WTC11 (cell line): ENCODE data around the gene TMEM183A. TPM values are rescaled to one million over a fixed set of nuclear protein-coding genes. Genes with fewer than 3 reads are reported as not detected.
A peak's percentile ranks its signal among the peaks of the same experiment; 100 is the strongest.

Experiments
- ATAC-seq: fragments of 200-7000 bp; cut with Tn5 transposase; 2 replicates; pipeline ENCODE4 v1.10.0; 2021; ENCODE audit warnings: mild to moderate bottlenecking, moderate library complexity
- CTCF ChIA-PET: fragments of 300-600 bp; sonication (Branson Sonifier 250); formaldehyde crosslinking; loops from one replicate; lab custom pipeline; 2021; ENCODE audit warnings: antibody characterized with exemption; lab: Charles Lee
- POLR2A ChIA-PET: fragments of 350-600 bp; sonication (Branson Sonifier 250); formaldehyde crosslinking; loops from one replicate; lab custom pipeline; 2021; ENCODE audit warnings: antibody characterized with exemption; lab: Charles Lee
- DNase-seq: peaks from one replicate; pipeline ENCODE4 v3.0.0; 2021; ENCODE audit warnings: low spot score
- H3K27ac Mint-ChIP-seq: 2 replicates; pipeline ENCODE4 v1.8.0; 2021; ENCODE audit warnings: mixed read lengths
- H3K27me3 Mint-ChIP-seq: 2 replicates; pipeline ENCODE4 v1.8.0; 2021; ENCODE audit warnings: low read depth, mild to moderate bottlenecking, moderate library complexity, mixed read lengths
- H3K36me3 Mint-ChIP-seq: 2 replicates; pipeline ENCODE4 v1.8.0; 2021; ENCODE audit warnings: mixed read lengths
- H3K4me1 Mint-ChIP-seq: 2 replicates; pipeline ENCODE4 v1.8.0; 2022; ENCODE audit warnings: mixed read lengths
- H3K4me3 Mint-ChIP-seq: 2 replicates; pipeline ENCODE4 v1.8.0; 2021; ENCODE audit warnings: mild to moderate bottlenecking, moderate library complexity, mixed read lengths
- H3K9me3 Mint-ChIP-seq: 2 replicates; pipeline ENCODE4 v1.8.0; 2021; ENCODE audit warnings: mixed read lengths
- EMX1 ChIP-seq: fragments of 250-450 bp; sonication (Bioruptor Pico); IDR thresholded peaks from 2 replicates; pipeline ENCODE4 v1.8.0; 2021; ENCODE audit warnings: mild to moderate bottlenecking
- FOXJ3 ChIP-seq: sonication (generic); formaldehyde crosslinking; IDR thresholded peaks from 2 replicates; pipeline ENCODE4 v1.9.0; 2021; ENCODE audit warnings: missing genetic modification reagents, mild to moderate bottlenecking, borderline replicate concordance
- GTF2I ChIP-seq: fragments of 250-450 bp; sonication (Bioruptor Pico); conservative IDR thresholded peaks from 2 replicates; pipeline ENCODE4 v1.4.0; 2021; ENCODE audit warnings: mild to moderate bottlenecking
- JUN ChIP-seq: sonication (generic); formaldehyde crosslinking; IDR thresholded peaks from 2 replicates; pipeline ENCODE4 v1.8.0; 2023; ENCODE audit warnings: mild to moderate bottlenecking, missing genetic modification reagents
- SMAD4 ChIP-seq: sonication (generic); formaldehyde crosslinking; IDR thresholded peaks from 2 replicates; pipeline ENCODE4 v1.8.0; 2022; ENCODE audit warnings: mild to moderate bottlenecking, missing genetic modification reagents
- SP1 ChIP-seq: sonication (generic); formaldehyde crosslinking; conservative IDR thresholded peaks from 2 replicates; pipeline ENCODE4 v1.8.1; 2022; ENCODE audit warnings: missing genetic modification reagents
- TCF7 ChIP-seq: sonication (generic); formaldehyde crosslinking; IDR thresholded peaks from 2 replicates; pipeline ENCODE4 v1.8.0; 2022; ENCODE audit warnings: mild to moderate bottlenecking, low read depth, missing genetic modification reagents, moderate library complexity
- ZNF416 ChIP-seq: fragments of 250-450 bp; sonication (Bioruptor Pico); IDR thresholded peaks from 2 replicates; pipeline ENCODE4 v1.9.0; 2021; ENCODE audit warnings: mild to moderate bottlenecking, inconsistent platforms
- total RNA-seq: library from RNA; stranded (reverse); gene quantifications from 3 replicates; pipeline ENCODE4 v1.2.3, GENCODE V29; 2021
- TF ChIP-seq, protein P1 (sequence below): sonication (generic); formaldehyde crosslinking; IDR thresholded peaks from 2 replicates; pipeline ENCODE4 v1.8.0; 2023; ENCODE audit warnings: missing genetic modification reagents
- TF ChIP-seq, protein P2 (sequence below): sonication (generic); formaldehyde crosslinking; IDR thresholded peaks from 2 replicates; pipeline ENCODE4 v1.8.1; 2023; ENCODE audit warnings: mild to moderate bottlenecking, missing genetic modification reagents
- TF ChIP-seq, protein P3 (sequence below): sonication (generic); formaldehyde crosslinking; IDR thresholded peaks from 2 replicates; pipeline ENCODE4 v1.8.1; 2023; ENCODE audit warnings: mild to moderate bottlenecking, missing genetic modification reagents, moderate library complexity
- TF ChIP-seq, protein P4 (sequence below): sonication (generic); formaldehyde crosslinking; IDR thresholded peaks from 2 replicates; pipeline ENCODE4 v1.8.1; 2022; ENCODE audit warnings: low read depth, mild to moderate bottlenecking, moderate library complexity, missing genetic modification reagents, borderline replicate concordance
- TF ChIP-seq, protein P5 (sequence below): sonication (generic); formaldehyde crosslinking; conservative IDR thresholded peaks from 2 replicates; pipeline ENCODE4 v1.8.1; 2023; ENCODE audit warnings: mild to moderate bottlenecking, low read depth, missing genetic modification reagents, moderate library complexity
- TF ChIP-seq, protein P6 (sequence below): sonication (generic); formaldehyde crosslinking; IDR thresholded peaks from 2 replicates; pipeline ENCODE4 v1.8.0; 2022; ENCODE audit warnings: missing genetic modification reagents
- TF ChIP-seq, protein P7 (sequence below): sonication (generic); formaldehyde crosslinking; IDR thresholded peaks from 2 replicates; pipeline ENCODE4 v1.8.1; 2023; ENCODE audit warnings: mild to moderate bottlenecking, missing genetic modification reagents
- TF ChIP-seq, protein P8 (sequence below): fragments of 250-450 bp; sonication (Bioruptor Pico); IDR thresholded peaks from 2 replicates; pipeline ENCODE4 v1.9.0; 2021; ENCODE audit warnings: mild to moderate bottlenecking
- TF ChIP-seq, protein P9 (sequence below): sonication (generic); formaldehyde crosslinking; IDR thresholded peaks from 2 replicates; pipeline ENCODE4 v1.8.1; 2022; ENCODE audit warnings: mild to moderate bottlenecking, missing genetic modification reagents, moderate library complexity, borderline replicate concordance

TMEM183A gene
- total RNA-seq, 1 experiment from 2014 or later, result 108 TPM

DNA sequence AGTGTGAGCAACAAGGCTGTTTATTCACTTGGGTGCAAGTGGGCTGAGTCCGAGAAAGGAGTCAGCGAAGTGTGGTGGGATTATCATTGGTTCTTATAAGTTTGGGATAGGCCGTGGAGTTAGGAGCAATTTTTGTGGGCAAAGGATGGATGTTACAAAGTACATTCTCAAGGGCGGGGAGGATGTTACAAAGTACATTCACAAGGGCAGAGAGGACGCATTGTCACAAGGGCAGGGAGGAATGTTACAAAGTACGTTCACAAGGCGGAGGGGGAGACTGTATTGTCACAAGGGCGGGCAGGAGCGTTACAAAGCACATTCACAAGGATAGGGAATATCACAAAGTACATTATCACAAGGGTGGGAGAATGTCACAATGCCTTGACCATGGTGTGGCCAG is 5.2 kb upstream of the TMEM183A start:
- Mint-ChIP-seq H3K27me3 (no peaks in the 10 kb centered on the region), H3K4me1 (peaks cover 26% of the 10 kb centered on the region), H3K4me3 (no peak overlapping the region), H3K36me3 (no peaks in the 10 kb centered on the region), H3K9me3 (peaks cover 3% of the 10 kb centered on the region; the same call in 1 of the 2 replicates), H3K27ac (peak overlapping the region; percentile 35)
- ATAC-seq, result no peak
- TF ChIP-seq SP1 (CRISPR knock-in tag) (no peak), FOXJ3 (no peak), EMX1 (no peak), ZNF416 (CRISPR knock-in tag) (no peak), JUN (no peak), SMAD4 (CRISPR knock-in tag) (no peak)
- TF ChIP-seq, protein P1, sequence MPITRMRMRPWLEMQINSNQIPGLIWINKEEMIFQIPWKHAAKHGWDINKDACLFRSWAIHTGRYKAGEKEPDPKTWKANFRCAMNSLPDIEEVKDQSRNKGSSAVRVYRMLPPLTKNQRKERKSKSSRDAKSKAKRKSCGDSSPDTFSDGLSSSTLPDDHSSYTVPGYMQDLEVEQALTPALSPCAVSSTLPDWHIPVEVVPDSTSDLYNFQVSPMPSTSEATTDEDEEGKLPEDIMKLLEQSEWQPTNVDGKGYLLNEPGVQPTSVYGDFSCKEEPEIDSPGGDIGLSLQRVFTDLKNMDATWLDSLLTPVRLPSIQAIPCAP (CRISPR knock-in tag), result no peak
- TF ChIP-seq, protein P2, sequence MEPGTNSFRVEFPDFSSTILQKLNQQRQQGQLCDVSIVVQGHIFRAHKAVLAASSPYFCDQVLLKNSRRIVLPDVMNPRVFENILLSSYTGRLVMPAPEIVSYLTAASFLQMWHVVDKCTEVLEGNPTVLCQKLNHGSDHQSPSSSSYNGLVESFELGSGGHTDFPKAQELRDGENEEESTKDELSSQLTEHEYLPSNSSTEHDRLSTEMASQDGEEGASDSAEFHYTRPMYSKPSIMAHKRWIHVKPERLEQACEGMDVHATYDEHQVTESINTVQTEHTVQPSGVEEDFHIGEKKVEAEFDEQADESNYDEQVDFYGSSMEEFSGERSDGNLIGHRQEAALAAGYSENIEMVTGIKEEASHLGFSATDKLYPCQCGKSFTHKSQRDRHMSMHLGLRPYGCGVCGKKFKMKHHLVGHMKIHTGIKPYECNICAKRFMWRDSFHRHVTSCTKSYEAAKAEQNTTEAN, result no peak
- TF ChIP-seq, protein P3, sequence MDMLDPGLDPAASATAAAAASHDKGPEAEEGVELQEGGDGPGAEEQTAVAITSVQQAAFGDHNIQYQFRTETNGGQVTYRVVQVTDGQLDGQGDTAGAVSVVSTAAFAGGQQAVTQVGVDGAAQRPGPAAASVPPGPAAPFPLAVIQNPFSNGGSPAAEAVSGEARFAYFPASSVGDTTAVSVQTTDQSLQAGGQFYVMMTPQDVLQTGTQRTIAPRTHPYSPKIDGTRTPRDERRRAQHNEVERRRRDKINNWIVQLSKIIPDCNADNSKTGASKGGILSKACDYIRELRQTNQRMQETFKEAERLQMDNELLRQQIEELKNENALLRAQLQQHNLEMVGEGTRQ (CRISPR knock-in tag), result no peak
- TF ChIP-seq, protein P4, sequence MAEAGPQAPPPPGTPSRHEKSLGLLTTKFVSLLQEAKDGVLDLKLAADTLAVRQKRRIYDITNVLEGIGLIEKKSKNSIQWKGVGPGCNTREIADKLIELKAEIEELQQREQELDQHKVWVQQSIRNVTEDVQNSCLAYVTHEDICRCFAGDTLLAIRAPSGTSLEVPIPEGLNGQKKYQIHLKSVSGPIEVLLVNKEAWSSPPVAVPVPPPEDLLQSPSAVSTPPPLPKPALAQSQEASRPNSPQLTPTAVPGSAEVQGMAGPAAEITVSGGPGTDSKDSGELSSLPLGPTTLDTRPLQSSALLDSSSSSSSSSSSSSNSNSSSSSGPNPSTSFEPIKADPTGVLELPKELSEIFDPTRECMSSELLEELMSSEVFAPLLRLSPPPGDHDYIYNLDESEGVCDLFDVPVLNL (CRISPR knock-in tag), result no peak
- TF ChIP-seq, protein P5, sequence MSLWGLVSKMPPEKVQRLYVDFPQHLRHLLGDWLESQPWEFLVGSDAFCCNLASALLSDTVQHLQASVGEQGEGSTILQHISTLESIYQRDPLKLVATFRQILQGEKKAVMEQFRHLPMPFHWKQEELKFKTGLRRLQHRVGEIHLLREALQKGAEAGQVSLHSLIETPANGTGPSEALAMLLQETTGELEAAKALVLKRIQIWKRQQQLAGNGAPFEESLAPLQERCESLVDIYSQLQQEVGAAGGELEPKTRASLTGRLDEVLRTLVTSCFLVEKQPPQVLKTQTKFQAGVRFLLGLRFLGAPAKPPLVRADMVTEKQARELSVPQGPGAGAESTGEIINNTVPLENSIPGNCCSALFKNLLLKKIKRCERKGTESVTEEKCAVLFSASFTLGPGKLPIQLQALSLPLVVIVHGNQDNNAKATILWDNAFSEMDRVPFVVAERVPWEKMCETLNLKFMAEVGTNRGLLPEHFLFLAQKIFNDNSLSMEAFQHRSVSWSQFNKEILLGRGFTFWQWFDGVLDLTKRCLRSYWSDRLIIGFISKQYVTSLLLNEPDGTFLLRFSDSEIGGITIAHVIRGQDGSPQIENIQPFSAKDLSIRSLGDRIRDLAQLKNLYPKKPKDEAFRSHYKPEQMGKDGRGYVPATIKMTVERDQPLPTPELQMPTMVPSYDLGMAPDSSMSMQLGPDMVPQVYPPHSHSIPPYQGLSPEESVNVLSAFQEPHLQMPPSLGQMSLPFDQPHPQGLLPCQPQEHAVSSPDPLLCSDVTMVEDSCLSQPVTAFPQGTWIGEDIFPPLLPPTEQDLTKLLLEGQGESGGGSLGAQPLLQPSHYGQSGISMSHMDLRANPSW (CRISPR knock-in tag), result no peak
- ChIA-PET POLR2A (no interaction called here), CTCF (no interaction called here)
- DNase-seq, result no peak

DNA sequence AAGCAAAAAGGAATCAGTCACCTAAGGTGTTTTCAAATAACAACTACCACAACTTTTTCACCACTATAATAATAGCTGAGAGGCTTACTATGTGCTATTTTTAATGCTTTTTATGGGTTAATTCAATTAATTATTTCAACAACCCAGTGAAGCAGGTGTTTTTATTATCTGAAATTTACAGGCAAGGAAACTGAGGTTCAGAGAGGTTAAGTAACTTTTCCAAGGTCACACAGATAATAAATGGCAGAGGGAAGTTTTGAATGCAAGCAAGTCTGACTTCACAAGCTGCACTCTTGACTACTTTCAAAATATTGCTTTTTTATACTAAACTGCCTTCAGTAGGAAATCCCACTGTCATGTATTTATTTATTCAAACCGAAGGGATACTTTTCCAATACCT is 4.2 kb upstream of the TMEM183A start:
- Mint-ChIP-seq H3K36me3 (0 out of 2 replicates have a peak, but pooled peaks cover 2% of the 10 kb centered on the region), H3K4me1 (peaks cover 26% of the 10 kb centered on the region), H3K27me3 (no peaks in the 10 kb centered on the region), H3K9me3 (peaks cover 3% of the 10 kb centered on the region; the same call in 1 of the 2 replicates), H3K4me3 (no peak overlapping the region), H3K27ac (no peak overlapping the region)
- no peak for DNase-seq
- CTCF ChIA-PET, result no interaction called here
- POLR2A ChIA-PET, result no interaction called here
- ATAC-seq, result no peak
- TF ChIP-seq GTF2I (CRISPR knock-in tag), result no peak
- TF ChIP-seq, protein P6, sequence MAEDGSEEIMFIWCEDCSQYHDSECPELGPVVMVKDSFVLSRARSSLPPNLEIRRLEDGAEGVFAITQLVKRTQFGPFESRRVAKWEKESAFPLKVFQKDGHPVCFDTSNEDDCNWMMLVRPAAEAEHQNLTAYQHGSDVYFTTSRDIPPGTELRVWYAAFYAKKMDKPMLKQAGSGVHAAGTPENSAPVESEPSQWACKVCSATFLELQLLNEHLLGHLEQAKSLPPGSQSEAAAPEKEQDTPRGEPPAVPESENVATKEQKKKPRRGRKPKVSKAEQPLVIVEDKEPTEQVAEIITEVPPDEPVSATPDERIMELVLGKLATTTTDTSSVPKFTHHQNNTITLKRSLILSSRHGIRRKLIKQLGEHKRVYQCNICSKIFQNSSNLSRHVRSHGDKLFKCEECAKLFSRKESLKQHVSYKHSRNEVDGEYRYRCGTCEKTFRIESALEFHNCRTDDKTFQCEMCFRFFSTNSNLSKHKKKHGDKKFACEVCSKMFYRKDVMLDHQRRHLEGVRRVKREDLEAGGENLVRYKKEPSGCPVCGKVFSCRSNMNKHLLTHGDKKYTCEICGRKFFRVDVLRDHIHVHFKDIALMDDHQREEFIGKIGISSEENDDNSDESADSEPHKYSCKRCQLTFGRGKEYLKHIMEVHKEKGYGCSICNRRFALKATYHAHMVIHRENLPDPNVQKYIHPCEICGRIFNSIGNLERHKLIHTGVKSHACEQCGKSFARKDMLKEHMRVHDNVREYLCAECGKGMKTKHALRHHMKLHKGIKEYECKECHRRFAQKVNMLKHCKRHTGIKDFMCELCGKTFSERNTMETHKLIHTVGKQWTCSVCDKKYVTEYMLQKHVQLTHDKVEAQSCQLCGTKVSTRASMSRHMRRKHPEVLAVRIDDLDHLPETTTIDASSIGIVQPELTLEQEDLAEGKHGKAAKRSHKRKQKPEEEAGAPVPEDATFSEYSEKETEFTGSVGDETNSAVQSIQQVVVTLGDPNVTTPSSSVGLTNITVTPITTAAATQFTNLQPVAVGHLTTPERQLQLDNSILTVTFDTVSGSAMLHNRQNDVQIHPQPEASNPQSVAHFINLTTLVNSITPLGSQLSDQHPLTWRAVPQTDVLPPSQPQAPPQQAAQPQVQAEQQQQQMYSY, result no peak
- TF ChIP-seq, protein P7, sequence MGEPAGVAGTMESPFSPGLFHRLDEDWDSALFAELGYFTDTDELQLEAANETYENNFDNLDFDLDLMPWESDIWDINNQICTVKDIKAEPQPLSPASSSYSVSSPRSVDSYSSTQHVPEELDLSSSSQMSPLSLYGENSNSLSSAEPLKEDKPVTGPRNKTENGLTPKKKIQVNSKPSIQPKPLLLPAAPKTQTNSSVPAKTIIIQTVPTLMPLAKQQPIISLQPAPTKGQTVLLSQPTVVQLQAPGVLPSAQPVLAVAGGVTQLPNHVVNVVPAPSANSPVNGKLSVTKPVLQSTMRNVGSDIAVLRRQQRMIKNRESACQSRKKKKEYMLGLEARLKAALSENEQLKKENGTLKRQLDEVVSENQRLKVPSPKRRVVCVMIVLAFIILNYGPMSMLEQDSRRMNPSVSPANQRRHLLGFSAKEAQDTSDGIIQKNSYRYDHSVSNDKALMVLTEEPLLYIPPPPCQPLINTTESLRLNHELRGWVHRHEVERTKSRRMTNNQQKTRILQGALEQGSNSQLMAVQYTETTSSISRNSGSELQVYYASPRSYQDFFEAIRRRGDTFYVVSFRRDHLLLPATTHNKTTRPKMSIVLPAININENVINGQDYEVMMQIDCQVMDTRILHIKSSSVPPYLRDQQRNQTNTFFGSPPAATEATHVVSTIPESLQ (CRISPR knock-in tag), result no peak
- no peak for TF ChIP-seq TCF7 (CRISPR knock-in tag)
- TF ChIP-seq, protein P8, sequence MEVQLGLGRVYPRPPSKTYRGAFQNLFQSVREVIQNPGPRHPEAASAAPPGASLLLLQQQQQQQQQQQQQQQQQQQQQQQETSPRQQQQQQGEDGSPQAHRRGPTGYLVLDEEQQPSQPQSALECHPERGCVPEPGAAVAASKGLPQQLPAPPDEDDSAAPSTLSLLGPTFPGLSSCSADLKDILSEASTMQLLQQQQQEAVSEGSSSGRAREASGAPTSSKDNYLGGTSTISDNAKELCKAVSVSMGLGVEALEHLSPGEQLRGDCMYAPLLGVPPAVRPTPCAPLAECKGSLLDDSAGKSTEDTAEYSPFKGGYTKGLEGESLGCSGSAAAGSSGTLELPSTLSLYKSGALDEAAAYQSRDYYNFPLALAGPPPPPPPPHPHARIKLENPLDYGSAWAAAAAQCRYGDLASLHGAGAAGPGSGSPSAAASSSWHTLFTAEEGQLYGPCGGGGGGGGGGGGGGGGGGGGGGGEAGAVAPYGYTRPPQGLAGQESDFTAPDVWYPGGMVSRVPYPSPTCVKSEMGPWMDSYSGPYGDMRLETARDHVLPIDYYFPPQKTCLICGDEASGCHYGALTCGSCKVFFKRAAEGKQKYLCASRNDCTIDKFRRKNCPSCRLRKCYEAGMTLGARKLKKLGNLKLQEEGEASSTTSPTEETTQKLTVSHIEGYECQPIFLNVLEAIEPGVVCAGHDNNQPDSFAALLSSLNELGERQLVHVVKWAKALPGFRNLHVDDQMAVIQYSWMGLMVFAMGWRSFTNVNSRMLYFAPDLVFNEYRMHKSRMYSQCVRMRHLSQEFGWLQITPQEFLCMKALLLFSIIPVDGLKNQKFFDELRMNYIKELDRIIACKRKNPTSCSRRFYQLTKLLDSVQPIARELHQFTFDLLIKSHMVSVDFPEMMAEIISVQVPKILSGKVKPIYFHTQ (CRISPR knock-in tag), result no peak
- TF ChIP-seq, protein P9, sequence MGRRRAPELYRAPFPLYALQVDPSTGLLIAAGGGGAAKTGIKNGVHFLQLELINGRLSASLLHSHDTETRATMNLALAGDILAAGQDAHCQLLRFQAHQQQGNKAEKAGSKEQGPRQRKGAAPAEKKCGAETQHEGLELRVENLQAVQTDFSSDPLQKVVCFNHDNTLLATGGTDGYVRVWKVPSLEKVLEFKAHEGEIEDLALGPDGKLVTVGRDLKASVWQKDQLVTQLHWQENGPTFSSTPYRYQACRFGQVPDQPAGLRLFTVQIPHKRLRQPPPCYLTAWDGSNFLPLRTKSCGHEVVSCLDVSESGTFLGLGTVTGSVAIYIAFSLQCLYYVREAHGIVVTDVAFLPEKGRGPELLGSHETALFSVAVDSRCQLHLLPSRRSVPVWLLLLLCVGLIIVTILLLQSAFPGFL, result no peak
